ENCODE results near the gene SH2D4B.

Gene SH2D4B

DNA sequence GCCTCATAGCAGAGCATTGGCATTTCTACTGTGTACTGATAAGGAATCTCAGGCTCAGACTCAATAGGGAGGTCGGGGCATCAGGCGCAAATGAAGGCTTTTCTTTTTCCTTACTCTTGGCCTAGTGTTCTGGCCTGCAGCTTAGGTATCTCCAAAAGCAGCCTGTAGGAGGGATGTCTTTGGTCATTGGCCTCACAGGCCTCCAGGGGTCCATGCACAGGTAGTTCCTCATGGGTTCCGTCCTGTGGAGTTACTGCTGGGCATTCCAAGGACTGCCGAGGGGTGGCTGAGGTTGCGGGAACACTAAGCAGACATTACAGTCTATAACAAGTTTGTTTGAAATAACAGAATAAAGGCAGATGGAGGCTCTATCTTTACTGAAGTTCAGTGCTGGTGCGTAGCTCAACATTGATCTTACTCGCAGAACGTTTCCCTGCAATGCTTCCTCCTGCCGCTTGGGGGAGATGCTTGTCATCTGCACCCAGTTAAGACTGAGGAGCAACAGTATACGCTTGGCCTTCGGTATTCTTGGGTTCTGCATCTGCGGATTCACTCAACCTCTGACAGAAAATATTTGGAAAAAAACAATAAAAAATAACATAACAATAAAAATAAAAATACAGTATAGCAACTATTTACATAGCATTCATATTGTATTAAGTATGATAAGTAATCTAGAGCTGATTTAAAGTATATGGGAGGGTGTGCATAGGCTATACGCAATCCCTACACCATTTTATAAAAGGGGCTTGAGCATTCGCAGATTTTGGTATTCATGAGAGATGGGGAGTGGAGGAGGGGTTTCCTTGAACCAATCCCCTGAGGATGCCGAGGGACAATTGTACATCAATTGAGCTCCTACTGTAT, 58.9 kb downstream of the SH2D4B start:
- H3K27ac ChIP-seq = peak overlapping the region; percentile 74
- H3K4me1 ChIP-seq (ENCODE audit: control insufficient read depth in 1 of 2, insufficient read depth in 1 of 2, low read depth in 1 of 2, low read length in 1 of 2) = peaks cover 57% of the 10 kb centered on the region in 2 experiments
- no peaks in the 10 kb centered on the region for H3K27me3 ChIP-seq
- TF ChIP-seq, protein P1, sequence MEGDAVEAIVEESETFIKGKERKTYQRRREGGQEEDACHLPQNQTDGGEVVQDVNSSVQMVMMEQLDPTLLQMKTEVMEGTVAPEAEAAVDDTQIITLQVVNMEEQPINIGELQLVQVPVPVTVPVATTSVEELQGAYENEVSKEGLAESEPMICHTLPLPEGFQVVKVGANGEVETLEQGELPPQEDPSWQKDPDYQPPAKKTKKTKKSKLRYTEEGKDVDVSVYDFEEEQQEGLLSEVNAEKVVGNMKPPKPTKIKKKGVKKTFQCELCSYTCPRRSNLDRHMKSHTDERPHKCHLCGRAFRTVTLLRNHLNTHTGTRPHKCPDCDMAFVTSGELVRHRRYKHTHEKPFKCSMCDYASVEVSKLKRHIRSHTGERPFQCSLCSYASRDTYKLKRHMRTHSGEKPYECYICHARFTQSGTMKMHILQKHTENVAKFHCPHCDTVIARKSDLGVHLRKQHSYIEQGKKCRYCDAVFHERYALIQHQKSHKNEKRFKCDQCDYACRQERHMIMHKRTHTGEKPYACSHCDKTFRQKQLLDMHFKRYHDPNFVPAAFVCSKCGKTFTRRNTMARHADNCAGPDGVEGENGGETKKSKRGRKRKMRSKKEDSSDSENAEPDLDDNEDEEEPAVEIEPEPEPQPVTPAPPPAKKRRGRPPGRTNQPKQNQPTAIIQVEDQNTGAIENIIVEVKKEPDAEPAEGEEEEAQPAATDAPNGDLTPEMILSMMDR (IDR thresholded peaks at IDR 0.05) = peak; percentile 95
- H3K4me3 ChIP-seq (ENCODE audit: low read depth in 1 of 2, low read length in 1 of 2) = no peak overlapping the region
- H3K9me3 ChIP-seq = no peaks in the 10 kb centered on the region
- no peaks in the 10 kb centered on the region for H3K36me3 ChIP-seq

- H3K4me1 ChIP-seq (ENCODE audit: control insufficient read depth in 1 of 2, insufficient read depth in 1 of 2, low read depth in 1 of 2, low read length in 1 of 2) = peaks cover 71 to 72% of the 10 kb centered on the region in 2 experiments
- H3K4me3 ChIP-seq (ENCODE audit: low read depth in 1 of 2, low read length in 1 of 2) = peak overlapping the region in 1 of 2 experiments; percentile 1
- peak overlapping the region; percentile 74 for H3K27ac ChIP-seq
- H3K27me3 ChIP-seq = no peaks in the 10 kb centered on the region
- TF ChIP-seq, protein P1 (IDR thresholded peaks at IDR 0.05) = no peak
- no peaks in the 10 kb centered on the region for H3K9me3 ChIP-seq
- no peaks in the 10 kb centered on the region for H3K36me3 ChIP-seq
Observed at GRCh38 chr10:80598084-80598798, 60.5 kb downstream of the SH2D4B start.

DNA sequence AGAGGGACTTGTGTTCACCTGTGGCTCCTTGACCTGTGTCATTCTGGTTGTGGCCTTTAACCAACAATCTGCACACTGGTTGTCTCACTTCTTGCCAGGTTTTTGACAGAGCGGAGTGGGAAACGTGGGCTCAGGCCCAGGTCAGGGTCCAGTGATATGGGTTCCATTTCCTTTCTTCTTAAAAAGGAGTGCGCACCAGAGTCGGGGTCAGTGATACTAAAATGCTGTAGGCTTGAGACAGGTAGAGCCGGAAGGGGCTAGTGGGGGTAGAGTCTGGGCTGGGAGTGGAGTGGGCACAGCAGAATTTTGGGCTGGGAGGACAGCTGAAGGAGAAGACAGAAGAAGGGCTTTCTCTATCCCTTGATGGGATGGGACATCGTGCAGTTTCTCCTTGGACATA, 61.2 kb downstream of the SH2D4B start:
- H3K4me3 ChIP-seq (ENCODE audit: low read depth in 1 of 2, low read length in 1 of 2) = no peak overlapping the region
- peak overlapping the region; percentile 74 for H3K27ac ChIP-seq
- TF ChIP-seq, protein P1 (IDR thresholded peaks at IDR 0.05) = no peak
- no peaks in the 10 kb centered on the region for H3K9me3 ChIP-seq
- no peaks in the 10 kb centered on the region for H3K36me3 ChIP-seq
- H3K4me1 ChIP-seq (ENCODE audit: control insufficient read depth in 1 of 2, insufficient read depth in 1 of 2, low read depth in 1 of 2, low read length in 1 of 2) = peaks cover 74 to 76% of the 10 kb centered on the region in 2 experiments
- H3K27me3 ChIP-seq = no peaks in the 10 kb centered on the region

DNA sequence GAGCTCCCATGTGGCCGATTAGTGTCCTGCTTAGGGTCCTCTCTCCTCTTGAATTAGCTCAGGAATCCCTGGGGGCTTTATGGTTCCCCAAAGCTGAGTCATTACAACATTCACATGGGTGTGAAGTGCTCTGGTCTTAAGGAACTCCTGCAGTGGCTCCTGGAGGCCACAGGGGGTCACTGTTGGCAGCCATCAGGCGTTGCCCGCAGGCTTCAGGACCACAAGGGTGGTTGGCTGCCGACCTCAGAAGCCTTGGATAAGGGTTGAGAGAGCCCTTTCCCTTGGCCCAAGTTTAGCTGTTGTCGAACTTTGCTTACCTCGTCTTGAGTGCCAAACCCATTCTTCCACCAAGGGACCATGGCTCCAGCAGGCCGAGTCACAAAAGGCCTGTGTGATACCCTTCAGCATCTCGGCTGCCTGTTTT, 61.7 kb downstream of the SH2D4B start:
- no peak overlapping the region for H3K4me3 ChIP-seq (ENCODE audit: low read depth in 1 of 2, low read length in 1 of 2)
- TF ChIP-seq, protein P1 (IDR thresholded peaks at IDR 0.05) = peak; percentile 94
- H3K27me3 ChIP-seq = no peaks in the 10 kb centered on the region
- H3K9me3 ChIP-seq = no peaks in the 10 kb centered on the region
- H3K4me1 ChIP-seq (ENCODE audit: control insufficient read depth in 1 of 2, insufficient read depth in 1 of 2, low read depth in 1 of 2, low read length in 1 of 2) = peaks cover 74 to 76% of the 10 kb centered on the region in 2 experiments
- peak overlapping the region; percentile 74 for H3K27ac ChIP-seq
- no peaks in the 10 kb centered on the region for H3K36me3 ChIP-seq

- Histone ChIP-seq H3K4me3 (ENCODE audit: low read depth in 1 of 2, low read length in 1 of 2) (no peak overlapping the region), H3K36me3 (no peaks in the 10 kb centered on the region), H3K27me3 (no peaks in the 10 kb centered on the region), H3K27ac (no peak overlapping the region), H3K4me1 (ENCODE audit: control insufficient read depth in 1 of 2, insufficient read depth in 1 of 2, low read depth in 1 of 2, low read length in 1 of 2) (peaks cover 67 to 72% of the 10 kb centered on the region in 2 experiments), H3K9me3 (no peaks in the 10 kb centered on the region)
- TF ChIP-seq, protein P1 (IDR thresholded peaks at IDR 0.05) = no peak
Observed at GRCh38 chr10:80600256-80600655, 62.6 kb downstream of the SH2D4B start.

Measured in neutrophil (primary cell).